Measurements from ENCODE around the gene UROC1. TPM values are rescaled to one million over a fixed set of nuclear protein-coding genes. Genes with fewer than 3 reads are reported as not detected.

Gene UROC1
- total RNA-seq, 1 donor from 2014 or later = not detected

- H3K27me3 Mint-ChIP-seq (ENCODE audit: low read depth) = peaks cover 1% of the 10 kb centered on the region
- peaks cover 9% of the 10 kb centered on the region for H3K4me1 Mint-ChIP-seq
- no peak for TF ChIP-seq CTCF (IDR thresholded peaks at IDR 0.05; ENCODE audit: unreplicated experiment)
- no peak for DNase-seq (ENCODE audit: low spot score in 2 of 2, unreplicated experiment in 2 of 2)
- no peak overlapping the region for H3K27ac Mint-ChIP-seq
- H3K4me3 Mint-ChIP-seq = no peak overlapping the region
- H3K9me3 Mint-ChIP-seq = no peaks in the 10 kb centered on the region
- no peaks in the 10 kb centered on the region for H3K36me3 Mint-ChIP-seq
These were observed 29.4 kb downstream of the UROC1 start for GRCh38 chr3:126488185-126488584.

GRCh38 chr3:126487151-126487771 is 30.3 kb downstream of the UROC1 start:
- H3K27me3 Mint-ChIP-seq (ENCODE audit: low read depth) = peaks cover 1% of the 10 kb centered on the region
- peaks cover 9% of the 10 kb centered on the region for H3K4me1 Mint-ChIP-seq
- DNase-seq (ENCODE audit: low spot score in 2 of 2, unreplicated experiment in 2 of 2) = no peak
- H3K9me3 Mint-ChIP-seq = no peaks in the 10 kb centered on the region
- no peak overlapping the region for H3K27ac Mint-ChIP-seq
- no peak overlapping the region for H3K4me3 Mint-ChIP-seq
- no peaks in the 10 kb centered on the region for H3K36me3 Mint-ChIP-seq
- TF ChIP-seq CTCF (IDR thresholded peaks at IDR 0.05; ENCODE audit: unreplicated experiment) = no peak

GRCh38 chr3:126486360-126486847 is 31.2 kb downstream of the UROC1 start:
- no peak for TF ChIP-seq CTCF (IDR thresholded peaks at IDR 0.05; ENCODE audit: unreplicated experiment)
- H3K27ac Mint-ChIP-seq = no peak overlapping the region
- no peaks in the 10 kb centered on the region for H3K36me3 Mint-ChIP-seq
- peaks cover 13% of the 10 kb centered on the region for H3K4me1 Mint-ChIP-seq
- H3K9me3 Mint-ChIP-seq = no peaks in the 10 kb centered on the region
- no peak overlapping the region for H3K4me3 Mint-ChIP-seq
- no peak for DNase-seq (ENCODE audit: low spot score in 2 of 2, unreplicated experiment in 2 of 2)
- peaks cover 1% of the 10 kb centered on the region for H3K27me3 Mint-ChIP-seq (ENCODE audit: low read depth)

- TF ChIP-seq CTCF (IDR thresholded peaks at IDR 0.05; ENCODE audit: unreplicated experiment) = no peak
- Mint-ChIP-seq H3K4me1 (peaks cover 15% of the 10 kb centered on the region), H3K36me3 (no peaks in the 10 kb centered on the region), H3K27ac (no peak overlapping the region), H3K27me3 (ENCODE audit: low read depth) (peaks cover 1% of the 10 kb centered on the region), H3K9me3 (no peaks in the 10 kb centered on the region), H3K4me3 (no peak overlapping the region)
- DNase-seq (ENCODE audit: low spot score in 2 of 2, unreplicated experiment in 2 of 2) = no peak
These were observed 31.6 kb downstream of the UROC1 start for GRCh38 chr3:126485956-126486355.

GRCh38 chr3:126485176-126485897 is 32.2 kb downstream of the UROC1 start:
- no peaks in the 10 kb centered on the region for H3K9me3 Mint-ChIP-seq
- peaks cover 15% of the 10 kb centered on the region for H3K4me1 Mint-ChIP-seq
- H3K27me3 Mint-ChIP-seq (ENCODE audit: low read depth) = peaks cover 1% of the 10 kb centered on the region
- no peak overlapping the region for H3K4me3 Mint-ChIP-seq
- no peaks in the 10 kb centered on the region for H3K36me3 Mint-ChIP-seq
- TF ChIP-seq CTCF (IDR thresholded peaks at IDR 0.05; ENCODE audit: unreplicated experiment) = no peak
- H3K27ac Mint-ChIP-seq = no peak overlapping the region
- DNase-seq (ENCODE audit: low spot score in 2 of 2, unreplicated experiment in 2 of 2) = no peak
